Upper lobe of left lung (tissue), 4 donors: ENCODE measurements around the gene CALN1.

Source experiments
- EP300 ChIP-seq, 4 donors: sonication (generic); formaldehyde crosslinking; IDR thresholded peaks; one replicate each; pipeline ENCODE4 v1.5.1; 2017; ENCODE audit warnings: antibody characterized with exemption in 4 of 4, control low read depth in 2 of 4
- POLR2A ChIP-seq, 4 donors: fragments of 450-650 bp; IDR thresholded peaks; one replicate each; pipeline ENCODE4 v1.5.1; 2016 to 2017; ENCODE audit warnings: antibody characterized with exemption in 4 of 4, mild to moderate bottlenecking in 2 of 4
- POLR2AphosphoS5 ChIP-seq, 2 donors: sonication (generic); formaldehyde crosslinking; IDR thresholded peaks; one replicate each; pipeline ENCODE4 v1.5.1; 2017; ENCODE audit warnings: antibody characterized with exemption in 2 of 2
- TF ChIP-seq, protein P1 (sequence below), 6 experiments: fragments of 450-650 bp in 4 of 6; fragments of 200-600 bp in 2 of 6; sonication (generic) in 2 of 6; IDR thresholded peaks; one replicate each; pipeline ENCODE4 v1.5.1; 2016 to 2019; ENCODE audit warnings: antibody characterized with exemption in 6 of 6

DNA sequence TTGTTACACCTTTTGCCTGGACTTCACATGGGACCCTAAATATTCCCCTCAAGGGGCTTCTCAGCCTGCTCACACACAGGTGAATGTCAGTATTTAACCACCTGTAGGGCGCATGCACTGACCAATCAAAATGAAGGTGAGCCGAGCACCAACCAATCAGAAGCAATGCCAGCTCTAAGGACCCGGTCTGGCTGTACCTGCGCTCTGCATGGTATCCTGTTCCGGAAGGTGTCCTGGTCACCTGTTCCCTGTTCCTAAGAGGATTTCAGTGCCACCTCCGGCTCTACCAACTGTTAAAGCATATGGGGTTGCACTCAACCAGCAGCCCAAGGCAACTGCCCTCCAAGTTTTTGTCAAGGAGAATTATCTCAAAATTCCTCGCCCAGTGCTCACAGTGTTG lies 18.4 kb upstream of the CALN1 start:
- TF ChIP-seq, protein P1, sequence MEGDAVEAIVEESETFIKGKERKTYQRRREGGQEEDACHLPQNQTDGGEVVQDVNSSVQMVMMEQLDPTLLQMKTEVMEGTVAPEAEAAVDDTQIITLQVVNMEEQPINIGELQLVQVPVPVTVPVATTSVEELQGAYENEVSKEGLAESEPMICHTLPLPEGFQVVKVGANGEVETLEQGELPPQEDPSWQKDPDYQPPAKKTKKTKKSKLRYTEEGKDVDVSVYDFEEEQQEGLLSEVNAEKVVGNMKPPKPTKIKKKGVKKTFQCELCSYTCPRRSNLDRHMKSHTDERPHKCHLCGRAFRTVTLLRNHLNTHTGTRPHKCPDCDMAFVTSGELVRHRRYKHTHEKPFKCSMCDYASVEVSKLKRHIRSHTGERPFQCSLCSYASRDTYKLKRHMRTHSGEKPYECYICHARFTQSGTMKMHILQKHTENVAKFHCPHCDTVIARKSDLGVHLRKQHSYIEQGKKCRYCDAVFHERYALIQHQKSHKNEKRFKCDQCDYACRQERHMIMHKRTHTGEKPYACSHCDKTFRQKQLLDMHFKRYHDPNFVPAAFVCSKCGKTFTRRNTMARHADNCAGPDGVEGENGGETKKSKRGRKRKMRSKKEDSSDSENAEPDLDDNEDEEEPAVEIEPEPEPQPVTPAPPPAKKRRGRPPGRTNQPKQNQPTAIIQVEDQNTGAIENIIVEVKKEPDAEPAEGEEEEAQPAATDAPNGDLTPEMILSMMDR (IDR thresholded peaks at IDR 0.05) = no peak
- TF ChIP-seq POLR2AphosphoS5 (IDR thresholded peaks at IDR 0.05) (no peak), EP300 (IDR thresholded peaks at IDR 0.05) (no peak), POLR2A (IDR thresholded peaks at IDR 0.05) (no peak)
